Calu3 (cell line): Measurements from ENCODE around the gene SQSTM1. TPM values are rescaled to one million over a fixed set of nuclear protein-coding genes. Genes with fewer than 3 reads are reported as not detected.

ENCODE experiments used
- BruUV-seq: library from RNA; stranded (reverse); fragments of 400-500 nt; replicated peaks from 2 replicates; lab custom pipeline; 2021; lab: Mats Ljungman, UMichigan
- CTCF ChIA-PET: fragments of 300-600 bp; sonication (Branson Sonifier 250); formaldehyde crosslinking; loops from one replicate; lab custom pipeline; 2022; ENCODE audit warnings: antibody characterized with exemption; lab: Charles Lee
- DNase-seq: peaks from one replicate; pipeline ENCODE4 v3.0.0; 2022
- H3K27ac Mint-ChIP-seq: one replicate; pipeline ENCODE4 v1.8.0; 2022; ENCODE audit warnings: mixed read lengths; ENCODE audit not compliant: unreplicated experiment
- H3K27me3 Mint-ChIP-seq: one replicate; pipeline ENCODE4 v1.8.0; 2022; ENCODE audit warnings: mixed read lengths; ENCODE audit not compliant: unreplicated experiment
- H3K36me3 Mint-ChIP-seq: one replicate; pipeline ENCODE4 v1.8.0; 2022; ENCODE audit warnings: mild to moderate bottlenecking, moderate library complexity, mixed read lengths; ENCODE audit not compliant: insufficient read depth, unreplicated experiment
- H3K4me1 Mint-ChIP-seq: one replicate; pipeline ENCODE4 v1.8.0; 2022; ENCODE audit warnings: mild to moderate bottlenecking, low read depth, mixed read lengths; ENCODE audit not compliant: unreplicated experiment
- H3K4me3 Mint-ChIP-seq: one replicate; pipeline ENCODE4 v1.8.0; 2022; ENCODE audit warnings: mild to moderate bottlenecking, low read depth, moderate library complexity, mixed read lengths; ENCODE audit not compliant: unreplicated experiment
- H3K9me3 Mint-ChIP-seq: one replicate; pipeline ENCODE4 v1.8.0; 2022; ENCODE audit warnings: low read depth, mixed read lengths; ENCODE audit not compliant: unreplicated experiment
- CTCF ChIP-seq: fragments of 200-600 bp; IDR thresholded peaks from one replicate; pipeline ENCODE4 v1.8.0; 2022; ENCODE audit warnings: antibody characterized with exemption; ENCODE audit not compliant: unreplicated experiment
- intact Hi-C: fragments of 100-400 bp; cut with micrococcal nuclease; formaldehyde crosslinking; loops from one replicate; pipeline ENCODE4 v1.10.0; 2022; ENCODE audit not compliant: unreplicated experiment
- total RNA-seq: library from RNA; stranded (reverse); gene quantifications from 2 replicates; pipeline ENCODE4 v1.2.3, GENCODE V29; 2022

The SQSTM1 gene
- total RNA-seq, 1 experiment from 2014 or later, result 1,023 TPM

- CTCF ChIA-PET, result interaction anchor here (0.6 kb wide), 1 partner anchor 80 kb away, joined by 3 read pairs; no protein-coding TSS in a partner anchor
- BruUV-seq, result no TSS peak
- TF ChIP-seq CTCF, result no peak
- peaks cover 6% of the 10 kb centered on the region for H3K9me3 Mint-ChIP-seq
- no peak for DNase-seq
- no peaks in the 10 kb centered on the region for H3K27me3 Mint-ChIP-seq
- no peaks in the 10 kb centered on the region for H3K4me1 Mint-ChIP-seq
- peaks cover 71% of the 10 kb centered on the region for H3K36me3 Mint-ChIP-seq
- H3K4me3 Mint-ChIP-seq, result no peak overlapping the region
- no peak overlapping the region for H3K27ac Mint-ChIP-seq
- intact Hi-C loops, result no loop called here
Measured at GRCh38 chr5:179879690-179880010, 58.9 kb downstream of the SQSTM1 start.

DNA sequence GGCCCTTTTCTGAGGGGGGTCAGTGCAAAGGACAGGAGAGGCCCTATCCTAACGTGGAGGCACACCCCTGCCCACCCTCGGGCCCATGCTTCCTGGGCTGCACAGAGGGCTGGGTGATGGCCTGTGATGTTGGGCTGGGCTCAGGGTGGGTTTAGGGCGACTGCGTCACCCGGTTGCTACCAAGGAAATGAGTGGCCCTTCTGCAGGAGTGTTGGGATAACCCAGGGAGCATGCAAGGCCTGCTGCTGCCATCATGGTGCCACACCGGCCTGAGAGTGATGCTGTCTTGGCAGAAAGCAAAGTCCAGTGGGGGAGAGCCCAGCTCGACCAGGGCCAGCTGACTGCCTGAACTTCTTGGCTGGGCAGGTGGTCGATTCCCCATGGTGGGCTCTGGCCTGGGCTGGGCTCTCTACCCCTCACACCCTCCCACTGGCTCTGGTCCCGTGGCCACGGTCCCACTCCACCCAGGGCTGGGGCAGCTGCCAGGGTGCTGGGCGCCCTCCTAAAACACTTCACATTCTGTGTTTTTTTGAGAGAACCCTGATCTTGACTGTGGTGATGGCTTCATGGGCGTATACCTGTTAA lies 59.5 kb downstream of the SQSTM1 start:
- CTCF ChIA-PET, result interaction anchor here (0.6 kb wide), 1 partner anchor 79 kb away, joined by 3 read pairs; no protein-coding TSS in a partner anchor
- Mint-ChIP-seq H3K36me3 (peaks cover 66% of the 10 kb centered on the region), H3K27ac (no peak overlapping the region), H3K9me3 (peaks cover 6% of the 10 kb centered on the region), H3K4me1 (no peaks in the 10 kb centered on the region), H3K4me3 (no peak overlapping the region), H3K27me3 (no peaks in the 10 kb centered on the region)
- DNase-seq, result no peak
- no TSS peak for BruUV-seq
- intact Hi-C loops, result no loop called here
- no peak for TF ChIP-seq CTCF

- H3K27me3 Mint-ChIP-seq, result no peaks in the 10 kb centered on the region
- no peak overlapping the region for H3K4me3 Mint-ChIP-seq
- no TSS peak for BruUV-seq
- CTCF ChIA-PET, result interaction anchor here (0.6 kb wide), 2 partner anchors 10 to 53 kb away, joined by 3 read pairs; no protein-coding TSS in a partner anchor
- H3K9me3 Mint-ChIP-seq, result peaks cover 10% of the 10 kb centered on the region
- no peak for DNase-seq
- intact Hi-C loops, result no loop called here
- H3K27ac Mint-ChIP-seq, result no peak overlapping the region
- no peak for TF ChIP-seq CTCF
- no peaks in the 10 kb centered on the region for H3K4me1 Mint-ChIP-seq
- peaks cover 65% of the 10 kb centered on the region for H3K36me3 Mint-ChIP-seq
Measured at GRCh38 chr5:179880848-179881590, 60.3 kb downstream of the SQSTM1 start.

DNA sequence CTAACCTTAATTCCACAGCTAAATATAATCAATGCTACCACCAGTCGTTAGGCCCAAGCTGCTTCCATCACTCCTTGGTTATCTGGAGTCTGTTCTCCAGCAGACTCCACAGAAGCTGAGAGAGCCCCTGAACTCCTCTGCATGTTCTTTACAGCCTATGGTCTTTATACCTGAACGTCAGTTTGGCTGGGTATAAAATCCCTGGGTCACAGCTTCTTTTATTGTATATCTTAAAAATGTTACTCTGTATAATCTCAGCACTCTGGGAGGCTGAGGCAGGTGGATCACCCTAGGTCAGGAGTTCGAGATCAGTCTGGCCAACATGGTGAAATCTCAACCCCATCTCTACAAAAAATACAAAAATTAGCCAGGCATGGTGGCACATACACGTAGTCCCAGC lies 61.6 kb downstream of the SQSTM1 start:
- Mint-ChIP-seq H3K36me3 (peaks cover 64% of the 10 kb centered on the region), H3K27me3 (no peaks in the 10 kb centered on the region), H3K9me3 (peaks cover 14% of the 10 kb centered on the region), H3K4me3 (no peak overlapping the region), H3K27ac (no peak overlapping the region), H3K4me1 (no peaks in the 10 kb centered on the region)
- TF ChIP-seq CTCF, result no peak
- intact Hi-C loops, result no loop called here
- no TSS peak for BruUV-seq
- CTCF ChIA-PET, result no interaction called here
- no peak for DNase-seq
